GM21786 (cell line): ENCODE measurements around the gene OR2L8.

Source experiments
- ATAC-seq: cut with Tn5 transposase; IDR thresholded peaks from one replicate; pipeline ENCODE4 v1.9.1; 2021; ENCODE audit not compliant: unreplicated experiment

Gene OR2L8, protein sequence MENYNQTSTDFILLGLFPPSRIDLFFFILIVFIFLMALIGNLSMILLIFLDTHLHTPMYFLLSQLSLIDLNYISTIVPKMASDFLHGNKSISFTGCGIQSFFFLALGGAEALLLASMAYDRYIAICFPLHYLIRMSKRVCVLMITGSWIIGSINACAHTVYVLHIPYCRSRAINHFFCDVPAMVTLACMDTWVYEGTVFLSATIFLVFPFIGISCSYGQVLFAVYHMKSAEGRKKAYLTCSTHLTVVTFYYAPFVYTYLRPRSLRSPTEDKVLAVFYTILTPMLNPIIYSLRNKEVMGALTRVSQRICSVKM

DNA sequence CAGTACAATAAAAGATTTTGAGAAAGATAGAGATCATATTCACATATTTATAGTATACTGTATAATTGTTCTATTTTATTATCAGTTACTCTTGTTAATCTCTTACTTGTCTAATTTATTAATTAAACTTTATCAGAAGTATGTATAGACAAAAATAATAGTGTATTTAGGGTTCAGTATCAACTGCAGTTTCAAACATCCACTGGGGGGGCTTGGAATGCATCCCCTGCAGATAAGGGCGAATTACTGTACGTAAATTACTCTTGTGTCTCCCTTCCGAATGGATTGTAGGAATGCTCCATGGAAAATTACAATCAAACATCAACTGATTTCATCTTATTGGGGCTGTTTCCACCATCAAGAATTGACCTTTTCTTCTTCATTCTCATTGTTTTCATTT is at the start of gene OR2L8:
OR2L8 (plus strand) TSS at position 301 of the 400 bp plus-strand sequence; CDS start at position 301, 0 bp downstream.
- no peak for ATAC-seq

DNA sequence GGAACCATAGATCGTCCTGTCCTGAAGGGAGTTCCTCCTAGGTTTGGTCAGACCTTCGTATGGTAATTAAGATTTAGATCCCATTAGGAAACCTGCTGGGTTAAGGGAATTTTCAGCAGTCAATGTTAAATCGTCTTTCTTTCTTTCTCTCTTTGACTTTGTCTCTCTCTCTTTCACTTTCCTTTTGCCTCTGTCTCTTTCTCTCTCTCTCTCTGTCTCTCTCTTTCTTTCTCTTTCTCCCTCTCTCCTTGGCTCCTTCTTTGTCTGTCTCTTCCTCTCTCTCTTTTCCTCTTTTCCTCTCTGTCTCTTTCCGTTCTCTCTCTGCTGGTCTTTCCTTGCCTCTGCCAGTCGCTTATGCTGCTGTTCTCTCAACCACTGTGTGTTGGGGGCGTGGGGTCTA is 44.5 kb upstream of the OR2L8 start:
- no peak for ATAC-seq

DNA sequence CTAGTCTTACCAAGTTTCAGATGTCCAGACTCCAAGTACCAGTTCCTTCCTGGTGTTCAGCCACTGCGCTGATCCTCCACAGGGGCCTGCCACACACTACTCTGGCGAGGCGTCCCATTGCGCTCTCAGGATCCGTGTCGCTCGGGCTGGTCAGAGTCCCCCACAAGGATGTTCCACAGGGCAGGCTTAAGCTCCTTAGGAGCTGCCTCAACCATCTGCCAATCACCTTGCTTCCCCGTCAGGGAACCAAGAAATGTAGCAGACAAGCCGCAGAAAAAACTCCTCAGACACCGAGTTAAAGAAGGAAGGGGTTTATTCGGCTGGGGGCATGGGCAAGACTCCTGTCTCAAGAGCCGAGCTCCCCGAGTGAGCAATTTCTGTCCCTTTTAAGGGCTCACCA is 43.5 kb upstream of the OR2L8 start:
- no peak for ATAC-seq

DNA sequence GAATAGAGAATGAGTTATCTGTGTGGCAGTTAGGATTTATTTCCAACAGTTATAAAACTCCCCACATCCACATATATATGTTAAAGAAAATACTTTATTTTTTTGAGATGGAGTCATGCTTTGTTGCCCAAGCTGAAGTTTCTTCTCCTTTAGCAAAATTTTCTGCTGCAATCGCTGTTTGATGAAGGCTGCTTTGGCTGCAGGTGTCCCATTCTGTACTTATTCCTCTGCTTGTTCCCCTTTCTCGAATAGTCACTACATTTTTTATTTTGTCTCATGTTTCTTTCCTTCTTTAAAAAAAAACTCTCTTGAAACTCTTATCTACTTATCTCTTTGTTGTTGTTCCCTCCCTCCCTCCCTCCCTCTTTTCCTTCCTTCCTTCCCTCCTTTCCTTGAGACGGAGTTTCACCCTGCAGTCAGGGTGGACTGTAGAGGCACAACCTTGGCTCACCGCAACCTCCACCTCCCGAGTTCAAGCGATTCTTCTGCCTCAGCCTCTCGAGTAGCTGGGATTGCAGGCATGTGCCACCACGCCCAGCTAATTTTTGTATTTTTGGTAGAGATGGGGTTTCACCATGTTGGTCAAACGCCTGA is 42.7 kb upstream of the OR2L8 start:
- no peak for ATAC-seq

DNA sequence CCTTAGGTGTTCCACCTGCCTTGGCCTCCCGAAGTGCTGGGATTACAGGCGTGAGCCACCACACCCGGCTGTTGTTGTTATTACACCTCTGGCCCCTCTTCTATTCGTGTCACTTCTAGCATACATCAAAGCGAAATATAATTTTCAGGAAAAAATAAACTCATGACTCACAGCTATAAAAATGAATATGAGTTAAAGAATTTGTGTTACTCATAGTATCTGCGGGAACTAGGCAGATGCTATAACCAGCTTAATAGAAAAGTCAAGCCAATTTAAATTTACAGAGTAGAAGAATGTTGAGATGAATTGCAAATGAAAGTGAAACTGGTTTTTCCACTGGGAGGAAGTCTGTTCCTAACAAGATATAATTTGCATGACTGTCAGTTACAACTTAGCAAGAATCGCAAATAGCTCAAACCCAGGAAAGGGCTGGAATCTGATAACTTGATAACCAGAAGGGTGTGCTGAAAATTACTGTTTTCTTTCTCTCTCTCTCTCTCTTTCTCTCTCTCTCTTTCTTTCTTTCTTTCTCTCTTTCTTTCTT is 42.1 kb upstream of the OR2L8 start:
- no peak for ATAC-seq

DNA sequence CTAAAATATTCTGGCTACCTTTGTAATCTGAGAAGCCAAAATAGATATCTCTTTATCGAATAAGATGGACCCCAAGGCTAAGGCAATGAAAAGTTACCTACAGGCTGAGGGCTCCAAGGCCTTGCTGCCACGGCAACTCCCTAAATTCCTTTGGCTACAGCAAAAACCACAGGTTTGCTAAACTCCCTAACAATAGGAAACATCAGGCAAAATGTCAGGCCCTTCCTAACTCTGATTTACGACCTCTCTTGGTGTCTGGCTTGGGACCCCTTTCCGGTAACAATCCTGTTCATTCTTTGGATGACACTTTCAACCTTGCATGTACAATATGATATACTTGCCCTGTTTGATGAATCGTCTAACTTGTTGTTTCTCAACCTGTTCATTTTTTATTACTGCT is 39.9 kb upstream of the OR2L8 start:
- no peak for ATAC-seq

DNA sequence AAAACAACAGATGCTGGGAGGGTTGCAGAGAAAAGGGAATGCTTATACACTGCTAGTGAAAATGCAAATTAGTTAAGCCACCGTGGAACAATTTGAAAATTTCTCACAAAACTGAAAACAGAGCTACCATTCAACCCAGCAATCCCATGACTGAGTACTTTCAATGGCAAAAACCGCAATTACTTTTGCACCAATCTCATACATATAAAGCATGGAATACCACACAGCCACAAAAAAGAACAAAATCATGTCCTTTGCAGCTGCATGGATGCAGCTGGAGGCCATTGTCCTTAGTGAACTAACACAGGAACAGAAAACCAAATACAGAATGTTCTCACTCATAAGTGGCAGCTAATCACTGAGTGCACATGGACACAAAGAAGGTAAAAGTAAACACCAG is 34.9 kb upstream of the OR2L8 start:
- ATAC-seq = no peak

DNA sequence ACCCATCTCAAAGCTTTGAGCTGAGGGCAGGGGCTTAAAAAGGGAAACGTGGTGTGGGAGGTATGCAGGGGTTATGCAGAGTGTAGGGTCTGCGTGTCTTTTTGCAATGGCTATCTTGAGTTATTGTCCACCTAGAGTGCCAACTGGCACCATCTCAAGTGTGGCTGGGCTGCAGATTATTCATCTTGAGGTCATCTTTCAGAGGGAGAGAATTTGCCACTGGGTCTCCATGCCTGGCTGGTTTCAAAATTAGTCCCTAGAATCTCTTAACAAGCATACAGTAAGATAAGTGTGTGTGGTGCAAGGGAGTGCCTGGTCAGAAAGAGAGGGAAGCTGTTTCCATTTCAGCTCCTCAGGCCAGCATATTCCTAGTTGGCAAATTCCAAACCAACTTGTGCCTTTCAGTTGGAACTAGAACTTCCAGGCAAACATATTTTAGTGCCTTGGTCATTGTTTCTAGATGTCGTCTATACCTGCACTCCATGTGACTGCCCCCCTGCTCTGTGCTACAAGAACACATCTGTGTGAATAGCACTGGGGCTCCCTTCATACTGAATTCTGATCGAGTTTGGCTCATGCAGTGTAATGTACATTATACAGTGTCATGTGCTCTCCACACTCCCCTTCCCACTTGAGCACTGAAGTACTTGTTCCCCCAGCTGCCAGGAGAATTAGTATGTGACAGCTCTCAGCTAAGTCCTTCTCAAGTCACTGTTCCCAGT is 33.6 kb upstream of the OR2L8 start:
- ATAC-seq = no peak

DNA sequence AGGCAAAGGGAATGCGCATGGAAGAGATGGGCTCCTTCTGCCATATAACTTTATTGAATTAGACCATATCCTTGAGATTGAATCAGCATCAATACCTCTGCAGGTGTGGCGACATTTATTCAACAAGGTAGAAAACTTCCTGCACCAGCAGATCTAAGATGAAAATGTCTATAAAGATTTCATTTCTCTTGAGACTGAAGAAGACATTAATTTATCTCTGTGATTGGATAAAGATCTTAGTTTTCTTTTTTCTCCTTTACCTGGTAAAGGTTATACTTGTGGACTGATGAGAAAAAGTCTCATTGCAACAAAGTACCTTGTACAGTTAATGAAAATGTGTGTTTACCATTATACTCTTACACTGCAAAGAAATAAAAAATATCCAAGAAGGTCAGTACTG is 28.7 kb upstream of the OR2L8 start, which contains the start of gene OR2T8:
OR2T8 (plus strand) TSS at position 301 of the 400 bp plus-strand sequence. CDS start 766 bp downstream, outside the sequence.
- ATAC-seq = no peak

DNA sequence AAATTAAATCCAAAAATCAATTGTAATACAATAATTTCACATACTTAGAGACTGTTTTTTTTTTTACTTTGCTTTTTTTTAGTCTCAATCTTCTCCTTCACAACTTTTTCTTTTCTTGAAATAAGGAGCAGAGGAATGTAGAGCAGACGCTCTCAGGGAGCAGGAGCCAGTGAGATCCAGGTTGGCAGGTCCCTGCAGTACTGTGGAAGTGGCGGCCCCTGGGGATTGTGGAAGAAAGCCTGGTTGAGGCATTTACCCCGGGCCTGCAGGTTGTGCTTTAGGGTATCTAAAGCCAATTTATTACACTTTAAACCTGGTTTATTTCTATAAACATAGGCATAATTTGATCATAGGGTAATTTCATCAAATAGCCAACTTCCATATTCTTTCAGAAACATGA is 24.7 kb upstream of the OR2L8 start:
- no peak for ATAC-seq

DNA sequence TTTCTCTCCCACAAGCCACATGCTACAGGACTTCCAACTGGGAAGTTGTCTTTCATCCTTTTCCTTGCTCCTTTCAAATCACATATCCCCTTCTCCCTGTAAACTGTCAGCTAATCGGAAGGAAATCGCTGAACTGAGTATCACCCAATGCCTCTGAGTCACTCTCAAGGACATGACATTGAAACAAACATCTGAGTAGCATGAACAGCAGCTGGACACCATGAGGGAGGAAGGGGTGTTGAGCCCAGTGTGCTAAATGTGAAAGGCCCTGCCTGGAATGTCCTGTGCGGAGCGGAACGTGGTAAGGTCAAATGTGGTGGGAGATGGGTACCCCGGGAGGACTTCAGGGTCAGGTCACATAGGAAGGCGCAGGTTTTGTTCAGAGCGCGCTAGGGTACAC is 23.8 kb upstream of the OR2L8 start, which contains the start of gene OR2AJ1:
OR2AJ1 (plus strand) TSS at position 22 of the 400 bp plus-strand sequence. CDS start 8,880 bp downstream, outside the sequence.
- ATAC-seq = no peak

DNA sequence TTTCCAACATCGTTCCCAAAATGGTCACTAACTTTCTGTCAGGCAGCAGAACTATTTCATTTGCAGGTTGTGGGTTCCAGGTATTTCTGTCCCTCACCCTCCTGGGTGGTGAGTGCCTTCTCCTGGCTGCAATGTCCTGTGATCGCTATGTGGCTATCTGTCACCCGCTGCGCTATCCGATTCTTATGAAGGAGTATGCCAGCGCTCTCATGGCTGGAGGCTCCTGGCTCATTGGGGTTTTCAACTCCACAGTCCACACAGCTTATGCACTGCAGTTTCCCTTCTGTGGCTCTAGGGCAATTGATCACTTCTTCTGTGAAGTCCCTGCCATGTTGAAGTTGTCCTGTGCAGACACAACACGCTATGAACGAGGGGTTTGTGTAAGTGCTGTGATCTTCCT is 14.7 kb upstream of the OR2L8 start:
- ATAC-seq = no peak

DNA sequence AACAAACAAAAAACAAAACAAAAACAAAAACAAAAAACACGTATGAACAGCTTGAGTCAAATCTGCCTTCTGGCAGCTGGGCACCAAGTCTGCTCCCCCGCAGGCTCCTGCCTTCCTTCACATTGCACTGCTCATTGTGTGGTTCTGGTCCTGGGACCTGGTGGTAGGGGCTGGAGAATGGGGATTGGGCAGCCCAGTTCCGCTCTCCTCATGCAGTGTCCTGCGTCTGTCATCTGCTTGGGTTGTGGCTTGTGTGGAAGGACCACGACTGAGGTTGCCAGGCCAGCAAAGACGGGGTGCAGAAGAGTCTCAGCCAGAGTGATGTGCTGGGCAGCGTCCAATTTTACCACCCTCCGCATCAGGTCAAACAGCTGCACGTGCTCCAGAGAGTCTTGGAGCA is 12.9 kb upstream of the OR2L8 start:
- ATAC-seq = no peak

DNA sequence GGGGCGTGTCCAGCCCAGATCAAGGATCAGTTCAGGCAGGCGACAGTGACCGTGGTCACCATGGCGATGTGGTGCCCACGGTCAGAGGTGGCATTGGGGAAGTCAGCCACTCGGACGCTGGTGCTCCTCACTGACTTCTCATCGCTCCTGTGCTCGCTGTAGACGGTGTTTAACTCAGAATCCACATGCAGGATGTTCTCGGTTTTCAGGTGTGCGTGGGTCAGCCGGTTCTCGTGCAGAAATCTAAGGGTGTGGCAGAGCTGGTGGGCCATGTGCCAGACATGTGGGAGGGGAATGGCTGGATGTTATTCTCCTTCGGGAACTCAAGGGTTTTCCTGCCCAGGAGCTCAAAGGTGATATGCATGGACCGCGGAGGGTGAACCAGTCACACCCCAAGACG is 12.2 kb upstream of the OR2L8 start:
- ATAC-seq = no peak

DNA sequence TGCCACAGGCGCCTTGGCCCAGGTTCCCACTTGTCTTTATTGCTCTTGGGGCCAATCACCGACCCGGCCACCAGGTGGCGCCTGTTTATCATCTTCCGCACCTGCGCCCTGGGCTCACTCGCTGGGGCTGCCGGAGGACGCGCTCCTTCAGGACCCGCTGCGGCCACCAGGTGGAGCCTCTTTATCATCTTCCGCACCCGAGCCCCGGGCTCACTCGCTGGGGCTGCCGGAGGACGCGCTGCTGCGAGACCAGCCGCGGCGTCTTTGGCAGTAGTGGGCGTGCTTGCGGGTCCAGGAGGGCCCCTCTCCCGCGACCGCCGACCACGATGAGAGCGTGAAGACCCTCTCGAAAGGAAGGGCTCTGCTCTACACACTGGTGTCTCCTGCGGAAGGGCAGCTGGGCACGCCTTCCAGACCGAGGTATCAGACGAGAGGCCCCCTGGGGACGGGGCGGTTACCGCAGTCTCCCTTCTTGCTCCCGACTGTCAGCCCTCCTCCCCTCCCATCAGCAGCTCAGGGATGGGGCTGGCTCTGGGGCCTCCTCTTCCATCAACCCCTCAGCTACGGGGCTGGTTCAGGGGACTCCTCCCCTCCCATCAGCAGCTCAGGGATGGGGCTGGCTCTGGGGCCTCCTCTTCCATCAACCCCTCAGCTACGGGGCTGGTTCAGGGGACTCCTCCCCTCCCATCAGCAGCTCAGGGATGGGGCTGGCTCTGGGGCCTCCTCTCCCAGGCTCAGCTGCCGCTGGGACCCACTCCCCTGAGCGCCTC is 11.5 kb upstream of the OR2L8 start:
- peak; percentile 100 for ATAC-seq

DNA sequence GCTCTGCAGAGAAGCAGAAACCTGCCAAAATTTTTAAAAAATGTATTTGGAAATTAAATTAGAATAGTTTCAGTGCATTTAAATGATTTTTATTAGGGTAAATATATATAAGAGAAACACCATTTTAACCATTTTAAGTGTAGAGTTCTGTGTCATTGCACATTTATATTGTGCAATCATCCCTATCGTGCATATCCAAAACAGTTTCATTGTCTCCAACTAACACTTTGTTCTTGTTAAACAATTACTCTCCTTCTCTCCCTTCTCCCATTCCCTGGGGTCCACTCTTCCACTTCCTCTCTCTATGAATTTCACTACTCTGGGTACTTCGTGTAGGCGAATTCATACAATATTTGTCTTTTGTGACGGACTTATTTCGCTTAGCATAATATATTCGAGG is 6.0 kb upstream of the OR2L8 start:
- ATAC-seq = no peak

DNA sequence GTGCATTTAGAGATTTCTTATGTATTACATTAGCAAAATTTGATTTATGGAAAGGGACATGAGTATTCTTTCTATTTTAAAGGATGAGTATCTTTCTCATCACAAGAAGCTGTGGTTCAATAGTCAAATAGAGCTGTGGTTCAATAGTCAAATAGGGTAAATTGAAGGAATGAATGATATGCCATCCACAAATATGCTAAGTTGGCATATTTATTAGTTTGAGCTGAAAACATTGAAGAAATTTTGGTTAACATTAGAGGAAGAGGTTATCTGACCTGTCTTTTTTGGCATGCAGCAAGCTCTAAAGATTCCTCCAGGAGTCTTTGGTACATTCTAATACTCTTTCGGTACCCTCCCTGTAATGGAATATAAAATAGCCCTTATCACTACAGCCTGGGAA is 4.8 kb downstream of the OR2L8 start:
- no peak for ATAC-seq

DNA sequence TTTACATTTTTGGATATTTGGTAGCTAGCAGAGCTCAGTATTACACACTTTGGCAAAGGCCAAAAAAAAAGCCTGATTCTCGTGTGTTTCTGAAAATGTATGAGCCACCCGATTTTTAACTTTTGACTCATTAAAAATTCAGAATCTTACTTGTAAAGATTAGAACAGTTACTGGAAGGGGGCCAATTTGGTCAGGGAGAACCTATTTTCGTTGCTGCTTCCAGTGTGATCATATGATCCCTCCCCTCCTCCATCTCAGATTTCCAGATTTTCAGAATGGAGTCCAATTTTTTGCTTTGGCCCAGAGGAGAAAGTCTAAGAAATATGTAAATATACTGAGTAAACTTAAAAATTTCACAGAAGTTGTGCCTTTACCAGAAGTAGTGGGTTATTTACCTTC is 13.1 kb downstream of the OR2L8 start:
- ATAC-seq = no peak

DNA sequence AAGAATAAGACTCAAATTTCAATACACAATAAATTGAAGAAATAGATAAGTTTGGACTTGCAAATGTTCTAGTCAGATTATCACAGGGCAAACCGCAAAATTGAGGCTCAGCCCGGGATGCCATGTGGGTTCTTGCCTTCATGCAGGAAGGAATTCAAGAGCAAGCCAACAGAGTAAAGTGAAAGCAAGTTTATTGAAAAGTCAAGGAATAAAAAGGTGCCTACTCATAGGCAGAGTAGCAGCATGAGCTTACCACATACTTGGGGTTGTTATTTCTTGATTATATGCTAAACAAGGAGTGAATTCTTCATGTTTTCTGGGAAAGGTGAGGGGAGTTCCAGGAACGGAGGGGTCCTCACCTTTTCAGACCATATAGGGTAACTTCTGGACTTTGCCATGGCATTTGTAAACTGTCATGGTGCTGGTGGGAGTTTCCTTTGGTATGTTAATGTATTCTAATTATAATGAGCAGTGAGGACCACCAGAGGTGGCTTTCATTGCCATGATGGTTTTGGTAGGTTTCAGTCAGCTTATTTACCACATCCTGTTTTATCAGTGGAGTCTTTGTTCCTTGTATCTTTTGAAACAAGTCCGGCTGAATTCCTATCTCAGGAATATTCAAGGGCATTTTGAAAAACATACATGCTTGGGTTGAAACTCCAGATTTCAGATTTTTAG is 14.4 kb downstream of the OR2L8 start:
- ATAC-seq = no peak

DNA sequence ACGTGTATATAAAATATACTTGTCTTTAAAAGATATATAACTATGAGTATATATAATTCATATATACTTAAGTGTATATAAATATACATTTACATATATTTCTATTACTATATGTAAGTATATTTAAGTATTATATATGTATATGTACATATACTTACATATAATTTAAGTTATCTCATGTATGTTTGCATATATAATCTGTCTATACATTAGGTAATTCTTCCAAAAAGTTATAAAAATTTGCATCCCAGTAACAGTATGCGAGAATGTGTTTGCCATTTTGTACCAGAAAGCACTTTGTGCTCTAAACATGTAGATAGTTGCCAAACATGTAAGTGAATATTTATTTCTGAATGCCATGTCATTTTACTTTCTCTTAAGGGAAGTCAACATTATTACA is 16.3 kb downstream of the OR2L8 start, which contains the start of gene OR2AK2:
OR2AK2 (plus strand) TSS at position 301 of the 400 bp plus-strand sequence. CDS start 144 bp downstream, outside the sequence.
- ATAC-seq = no peak
